ENCODE results near the gene SUCLG2.
"Not testable (repeated sequence)": the region's sequence is repeated elsewhere in the genome, so short reads cannot be mapped to it uniquely, and the experiment has no call there.

The SUCLG2 gene

GRCh38 chr3:67605377-67605776 lies 49.0 kb downstream of the SUCLG2 start:
- no peak for DNase-seq

- DNase-seq: no peak
These were observed 51.6 kb downstream of the SUCLG2 start for GRCh38 chr3:67602816-67603215.

DNA sequence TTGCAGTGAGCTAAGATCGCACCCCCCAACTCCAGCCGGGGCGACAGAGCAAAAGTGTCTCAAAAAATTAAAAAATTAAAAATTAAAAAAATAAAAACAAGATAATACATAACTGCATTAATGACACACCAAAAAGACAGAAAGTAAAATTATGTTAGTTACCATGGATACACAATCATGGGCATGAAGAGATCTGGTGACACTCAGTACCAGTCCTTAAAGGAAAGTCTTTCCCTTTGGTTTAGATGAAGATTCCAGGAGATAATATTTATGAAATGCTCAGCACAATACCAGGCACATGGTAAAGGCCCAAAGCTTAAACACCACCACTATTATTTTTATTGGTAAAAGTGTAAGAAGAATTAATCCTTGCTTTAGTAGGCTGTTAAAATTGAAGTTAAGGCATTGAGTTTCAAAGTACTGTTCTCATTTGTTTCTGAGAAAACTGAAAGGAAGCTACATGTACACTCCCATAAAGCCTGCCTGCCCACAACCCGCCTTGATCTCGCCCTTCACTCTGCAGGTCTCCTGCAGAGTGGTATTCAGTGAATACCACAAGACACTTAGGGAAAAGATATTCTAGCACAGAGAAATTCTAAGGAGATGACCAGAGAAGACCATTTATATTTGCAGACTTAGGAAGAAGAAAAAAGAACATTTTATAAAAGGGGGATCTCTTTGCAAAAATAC lies 52.3 kb downstream of the SUCLG2 start:
- DNase-seq: no peak

DNA sequence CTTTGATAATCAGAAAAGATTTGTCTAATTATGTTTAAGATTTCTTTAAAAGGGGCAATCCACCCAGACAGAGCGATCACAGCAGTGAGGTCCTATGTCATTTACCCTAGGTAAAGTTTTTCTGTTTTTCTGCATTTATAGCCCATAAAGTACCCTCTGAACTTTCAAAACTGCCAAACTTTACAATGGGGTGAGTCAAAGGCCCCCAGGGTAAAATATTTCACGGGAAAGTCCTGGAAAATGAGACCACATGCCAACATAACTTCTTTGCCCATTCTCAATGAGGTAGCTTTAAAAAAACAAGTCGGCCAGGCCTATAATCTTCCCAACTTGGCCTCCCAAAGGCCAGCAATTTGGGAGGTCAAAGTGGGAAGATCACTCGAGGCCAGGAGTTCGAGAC lies 53.0 kb downstream of the SUCLG2 start:
- no peak for DNase-seq

DNA sequence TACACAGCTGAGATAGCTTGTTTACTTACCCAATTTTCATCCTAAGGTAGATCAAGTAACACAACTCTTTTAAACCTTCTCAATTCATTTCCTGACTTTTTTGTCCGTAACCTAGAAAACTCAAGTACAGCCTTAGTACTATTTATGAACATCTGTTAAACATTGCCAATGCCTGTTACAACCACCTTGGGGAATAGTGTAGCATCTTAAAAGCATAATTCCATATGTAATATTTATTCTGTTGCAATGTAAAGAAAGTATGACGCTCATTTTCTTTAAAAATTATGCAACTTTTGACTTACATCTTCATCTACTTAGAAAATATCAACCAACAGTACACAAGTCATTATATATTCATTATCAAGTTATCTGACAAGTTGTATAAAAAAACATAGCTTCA lies 54.6 kb downstream of the SUCLG2 start:
- DNase-seq: no peak

DNA sequence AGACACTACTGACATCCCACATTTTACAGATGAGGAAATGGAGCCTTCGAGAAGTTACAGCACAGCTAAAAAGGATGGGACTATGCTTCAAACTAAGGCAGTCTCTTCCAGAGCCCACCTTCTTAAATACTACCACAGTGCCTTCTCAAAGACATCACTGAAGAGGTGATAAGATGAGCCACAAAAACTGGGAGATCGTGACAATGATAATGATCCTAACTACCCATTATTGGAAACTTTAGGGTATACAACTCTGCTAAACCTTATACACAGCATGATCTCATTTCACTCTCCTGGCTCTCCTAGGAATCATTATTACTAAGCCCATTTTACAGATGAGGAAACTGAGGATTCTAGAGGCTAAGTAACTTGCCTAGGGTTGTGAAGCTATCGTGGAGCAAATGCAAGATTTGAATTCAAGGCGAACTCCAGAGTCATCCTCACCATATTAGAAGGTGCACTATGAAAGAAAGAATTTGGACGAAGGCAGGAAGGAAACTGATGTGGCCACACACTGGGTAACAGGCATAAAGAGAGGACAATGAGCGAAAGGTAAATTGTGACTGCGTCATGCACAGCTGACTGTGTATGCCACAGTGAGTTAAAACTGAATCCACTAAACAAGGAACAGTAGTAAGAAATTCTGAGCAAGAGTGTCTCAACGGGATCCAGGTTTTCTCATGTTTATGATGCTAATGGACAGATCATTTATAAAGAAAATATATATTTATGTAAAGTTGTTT lies 55.4 kb downstream of the SUCLG2 start:
- no peak for DNase-seq

DNA sequence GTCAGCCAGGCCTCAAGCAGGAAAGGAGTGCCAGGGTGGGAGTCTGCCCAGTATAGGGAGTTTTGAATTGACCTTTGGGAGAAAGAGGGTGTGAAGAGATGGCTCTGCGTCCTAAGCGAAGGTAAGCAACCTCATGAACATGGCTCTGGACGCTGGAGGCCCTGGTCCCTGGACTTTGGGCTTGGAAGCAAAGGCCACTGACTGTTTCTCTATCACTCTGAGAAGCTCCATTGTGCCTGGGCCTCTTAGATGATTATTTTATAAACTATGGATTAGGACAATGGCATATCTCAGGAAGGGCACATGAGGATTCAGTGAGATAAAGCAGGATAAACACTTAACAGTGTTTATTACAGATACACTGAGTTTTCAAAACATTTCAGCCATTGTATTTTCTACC lies 59.0 kb downstream of the SUCLG2 start:
- DNase-seq: no peak

GRCh38 chr3:67593761-67594234 lies 60.6 kb downstream of the SUCLG2 start:
- DNase-seq: no peak

GRCh38 chr3:67592057-67592456 lies 62.4 kb downstream of the SUCLG2 start:
- DNase-seq: no peak

DNA sequence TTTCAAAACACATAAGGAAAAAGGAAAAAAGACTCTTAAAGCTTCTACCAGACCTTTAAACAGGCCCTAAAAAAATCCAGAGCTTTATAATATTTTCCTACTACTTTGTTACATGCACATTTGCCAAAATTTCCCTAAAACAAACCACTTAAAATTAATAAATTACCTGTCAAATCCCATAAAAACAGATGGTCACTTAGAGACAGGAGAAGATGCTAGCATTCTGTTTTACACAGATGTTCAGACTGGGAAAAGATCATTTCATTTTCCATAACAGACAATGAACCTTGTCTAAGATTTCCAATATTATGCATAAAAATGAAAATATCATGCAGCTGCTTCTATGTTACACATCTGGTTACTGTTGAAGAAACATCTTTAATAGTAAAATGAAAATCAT lies 66.6 kb downstream of the SUCLG2 start:
- DNase-seq: no peak

DNA sequence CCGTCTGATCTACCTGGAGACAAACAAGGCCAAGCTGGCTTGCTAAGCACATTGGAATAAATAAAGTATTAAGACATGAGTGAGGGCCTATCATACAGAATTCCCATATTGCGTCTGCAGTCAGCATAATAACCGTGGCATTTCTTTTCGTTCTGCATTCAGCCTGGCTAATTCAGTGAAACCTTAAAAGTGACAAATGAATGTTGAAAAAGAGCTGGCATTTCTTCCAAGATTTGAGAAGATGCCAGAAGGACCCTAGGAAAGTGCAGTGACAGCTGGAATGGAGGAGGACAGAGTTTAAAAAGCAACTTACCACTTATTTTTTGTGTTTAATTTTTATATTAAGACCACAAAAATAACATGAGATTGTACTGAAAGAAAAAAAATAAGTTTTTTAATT lies 67.1 kb downstream of the SUCLG2 start:
- no peak for DNase-seq

GRCh38 chr3:67584608-67585007 lies 69.8 kb downstream of the SUCLG2 start:
- not testable (repeated sequence) for DNase-seq

DNA sequence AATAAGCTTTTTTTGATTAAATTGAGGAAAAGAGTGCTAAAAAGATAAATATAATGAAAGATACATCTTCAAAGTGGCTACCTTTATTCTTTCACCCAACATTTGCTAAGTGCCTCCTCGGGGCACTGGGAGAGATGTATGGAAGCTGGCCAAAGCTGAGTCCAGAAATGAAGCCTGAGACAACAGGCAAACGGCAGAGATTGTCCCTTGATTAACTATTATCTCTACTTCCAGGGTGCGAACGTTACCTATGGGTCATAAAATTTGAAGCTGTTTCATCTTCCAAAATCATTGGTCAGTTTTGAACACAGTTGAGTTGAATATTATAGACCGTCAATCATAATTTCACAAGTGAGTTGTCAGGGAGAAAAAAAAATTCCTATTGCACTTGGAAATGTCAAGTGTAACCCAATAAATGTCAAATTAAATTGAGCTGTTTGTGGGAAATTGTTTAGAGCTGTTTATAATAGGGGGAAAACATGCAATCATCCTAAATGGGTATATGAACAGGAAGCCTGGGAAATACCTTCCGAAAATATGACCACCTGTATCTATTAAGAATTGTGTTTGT lies 73.9 kb downstream of the SUCLG2 start:
- DNase-seq: no peak

- no peak for DNase-seq
These were observed 76.0 kb downstream of the SUCLG2 start for GRCh38 chr3:67578416-67578815.

DNA sequence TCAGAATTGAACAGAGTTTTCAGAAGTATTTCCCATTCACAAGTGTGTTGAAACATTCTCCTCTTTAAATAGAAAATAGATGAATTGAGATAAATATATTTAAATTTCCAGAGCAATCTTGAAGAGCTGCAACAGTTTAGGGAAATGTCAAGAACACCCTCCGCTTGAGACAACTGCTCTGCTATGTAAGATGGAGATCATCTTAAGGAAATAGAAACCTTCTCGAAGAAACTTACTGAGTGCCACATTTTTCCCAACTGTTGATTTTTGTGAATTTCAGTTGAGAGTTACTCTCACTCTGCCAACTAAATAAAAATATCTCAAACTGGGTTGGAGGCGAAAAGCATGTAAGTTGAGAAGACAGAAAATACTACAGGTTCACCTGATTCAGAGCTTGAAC lies 78.0 kb downstream of the SUCLG2 start:
- DNase-seq: no peak

DNA sequence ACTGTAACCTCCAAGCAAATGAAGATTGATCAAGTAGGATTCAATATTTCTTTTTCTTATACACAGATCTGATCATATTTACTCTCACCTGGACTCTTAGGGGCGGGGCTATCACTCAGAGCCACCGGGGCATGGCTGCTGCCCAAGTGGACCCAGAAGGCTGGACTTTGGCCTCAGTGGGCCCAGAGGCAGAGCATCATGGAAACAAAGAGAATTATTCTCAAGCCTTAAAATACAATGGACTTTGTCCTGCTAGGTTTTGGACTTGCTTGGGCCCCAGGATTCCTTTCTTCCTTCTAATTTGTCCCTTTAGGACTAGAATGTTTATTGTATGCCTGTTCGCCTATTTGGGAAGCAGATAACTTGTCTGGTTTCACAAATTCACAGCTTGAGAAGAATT lies 85.1 kb downstream of the SUCLG2 start:
- DNase-seq: no peak

DNA sequence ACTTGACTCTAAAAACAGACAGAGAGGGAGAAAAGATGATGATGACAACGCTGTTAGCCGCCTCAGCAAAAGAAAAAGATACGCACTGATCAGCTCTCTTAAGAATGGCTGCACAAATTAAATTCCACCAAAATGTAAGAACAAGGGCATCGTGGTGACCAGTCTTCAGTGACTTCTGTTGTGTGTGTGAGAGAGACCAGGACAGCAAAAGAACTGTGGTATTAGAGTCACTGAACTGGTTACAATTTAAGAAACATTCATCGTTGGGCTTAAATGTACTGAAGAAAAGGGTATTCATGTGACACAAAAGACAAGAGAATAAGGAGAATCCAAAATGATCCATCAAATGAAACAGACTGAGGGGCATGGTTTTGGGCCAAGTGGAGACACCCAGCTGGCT lies 86.5 kb downstream of the SUCLG2 start:
- no peak for DNase-seq

DNA sequence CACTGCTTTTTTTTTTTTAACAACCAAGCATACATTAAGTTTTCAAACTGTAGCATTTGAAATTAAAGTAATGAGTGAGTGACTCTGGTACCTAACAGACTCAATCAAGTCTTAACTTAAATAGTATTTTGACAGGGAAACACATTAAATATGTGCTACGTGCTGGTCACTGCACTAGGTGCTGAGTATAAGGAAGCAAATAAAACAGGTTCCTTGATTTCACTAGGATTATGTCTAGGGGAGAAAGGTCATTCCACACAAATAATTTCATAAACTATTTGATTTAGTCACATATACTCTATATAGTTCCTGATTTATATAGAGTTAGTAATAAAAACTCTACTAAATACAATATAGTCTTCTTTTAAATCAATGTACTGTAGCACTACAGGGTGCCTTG lies 89.4 kb downstream of the SUCLG2 start:
- DNase-seq: no peak

DNA sequence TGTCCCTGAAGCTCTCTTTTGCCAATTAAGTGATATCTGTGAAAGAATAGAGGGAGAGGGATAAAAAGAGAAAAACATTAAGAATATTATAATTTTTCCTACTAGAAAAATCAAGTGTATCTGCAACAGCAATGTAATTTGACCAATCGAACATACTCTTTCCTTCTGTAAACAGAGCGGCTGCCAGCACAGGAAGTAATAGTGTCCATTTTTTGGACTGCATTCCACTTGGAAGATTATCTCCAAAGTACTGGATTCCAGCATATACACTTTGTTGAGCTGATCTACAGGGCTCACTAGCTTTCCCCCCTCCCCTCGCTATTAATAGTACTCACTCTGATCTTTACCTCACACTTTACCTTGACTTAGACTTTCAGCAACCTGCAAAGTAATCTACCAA lies 90.4 kb downstream of the SUCLG2 start:
- DNase-seq: no peak

DNA sequence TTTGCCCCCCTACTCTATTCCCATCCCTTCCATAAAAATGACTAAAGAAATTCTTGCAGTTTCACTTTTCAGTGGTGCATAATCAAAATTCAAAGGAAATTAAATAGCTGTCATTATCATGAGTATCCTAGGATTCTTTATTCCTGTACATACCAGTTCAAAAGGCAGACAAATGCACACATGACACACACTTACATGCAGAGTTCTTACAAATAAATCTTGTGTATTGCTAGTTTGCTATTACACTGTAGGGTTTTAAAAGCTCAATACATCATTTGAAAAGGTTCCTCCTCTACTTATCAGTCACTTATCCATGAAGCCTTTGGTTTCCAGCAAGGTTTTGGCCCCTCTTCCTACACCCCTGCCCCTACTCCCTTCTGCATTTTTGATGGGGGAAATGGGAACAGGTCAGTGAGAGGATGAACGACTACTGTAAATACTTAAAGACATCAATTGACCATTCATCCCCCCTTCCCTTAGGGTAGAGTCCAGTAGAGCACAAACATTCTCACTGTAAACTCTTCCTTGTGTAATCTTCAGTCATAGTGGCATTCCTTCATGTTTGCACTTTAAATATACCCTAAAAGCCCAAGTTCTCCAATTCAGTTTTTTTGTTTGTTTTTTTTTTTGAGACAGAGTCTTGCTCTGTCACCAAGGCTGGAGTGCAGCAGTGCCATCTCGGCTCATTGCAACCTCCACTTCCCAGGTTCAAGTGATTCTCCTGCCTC lies 92.6 kb downstream of the SUCLG2 start:
- DNase-seq: no peak

- DNase-seq: no peak
These were observed 93.1 kb downstream of the SUCLG2 start for GRCh38 chr3:67561266-67561665.

GRCh38 chr3:67559029-67559605 lies 95.3 kb downstream of the SUCLG2 start:
- no peak for DNase-seq

GRCh38 chr3:67558426-67558825 lies 96.0 kb downstream of the SUCLG2 start:
- DNase-seq: no peak

Measured in NCI-H774 (cell line).